NCI-H526 treated with DMSO at 0.1 percent for 48 hours (cell line): ENCODE data around the gene TGFB1.

Experiments
- DNase-seq: peaks from one replicate; lab custom pipeline; 2025; lab: John Stamatoyannopoulos, UW

Gene TGFB1

GRCh38 chr19:41341669-41342490 is 11.8 kb downstream of the TGFB1 start:
- no peak for DNase-seq

- DNase-seq, result no peak
These were observed 13.8 kb downstream of the TGFB1 start for GRCh38 chr19:41339936-41340335.

DNA sequence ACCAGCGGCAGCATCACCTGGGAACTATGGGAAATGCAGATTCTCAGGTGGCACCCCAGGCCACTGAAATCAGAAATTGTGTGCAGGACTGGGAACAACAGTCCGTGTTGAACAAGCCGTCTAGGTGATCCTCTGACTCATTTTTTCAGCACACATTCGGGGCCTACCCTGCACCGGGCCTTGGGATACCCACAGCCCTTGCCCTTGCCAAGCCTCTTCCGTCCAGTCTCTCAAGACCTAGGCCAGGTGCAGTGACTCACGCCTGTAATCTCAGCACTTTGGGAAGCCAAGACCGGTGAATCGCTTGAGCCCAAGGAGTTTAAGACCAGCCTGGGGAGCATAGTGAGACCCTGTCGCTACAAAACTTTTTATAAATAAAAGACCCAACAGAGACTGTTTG is 18.3 kb downstream of the TGFB1 start:
- no peak for DNase-seq

DNA sequence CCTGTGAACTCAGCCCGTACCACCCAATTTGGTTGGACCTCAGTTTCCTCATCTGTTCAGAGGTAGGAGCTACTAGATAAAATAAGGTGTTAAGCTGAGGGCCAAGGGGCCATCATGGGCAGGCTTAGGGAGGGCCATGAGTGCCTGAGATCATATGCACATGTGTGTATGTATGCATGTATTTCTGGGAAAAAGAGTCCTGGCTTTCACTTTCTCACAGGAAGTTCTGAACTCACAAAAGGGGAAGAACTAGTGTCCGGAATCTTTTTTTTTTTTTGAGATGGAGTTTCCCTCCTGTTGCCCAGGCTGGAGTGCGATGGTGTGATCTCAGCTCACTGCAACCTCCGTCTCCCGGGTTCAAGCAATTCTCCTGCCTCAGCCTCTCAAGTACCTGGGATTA is 18.9 kb downstream of the TGFB1 start:
- DNase-seq, result no peak

DNA sequence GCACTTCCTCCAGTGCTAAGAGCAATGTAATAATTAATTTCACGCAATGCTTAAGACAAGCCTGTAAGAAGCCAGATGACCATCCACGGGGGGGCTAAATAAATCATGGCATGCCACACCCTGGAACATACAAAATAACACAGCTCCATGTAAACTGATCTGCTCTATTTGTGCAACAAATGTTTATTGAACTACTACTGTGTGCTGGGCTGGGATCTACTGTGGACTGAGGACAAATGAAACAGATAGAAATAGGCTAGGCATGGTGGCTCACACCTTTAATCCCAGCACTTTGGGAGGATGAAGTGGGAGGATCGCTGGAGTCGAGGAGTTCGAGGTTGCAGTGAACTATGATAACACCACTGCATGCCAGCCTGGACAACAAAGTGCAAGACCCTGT is 21.3 kb downstream of the TGFB1 start:
- no peak for DNase-seq

DNA sequence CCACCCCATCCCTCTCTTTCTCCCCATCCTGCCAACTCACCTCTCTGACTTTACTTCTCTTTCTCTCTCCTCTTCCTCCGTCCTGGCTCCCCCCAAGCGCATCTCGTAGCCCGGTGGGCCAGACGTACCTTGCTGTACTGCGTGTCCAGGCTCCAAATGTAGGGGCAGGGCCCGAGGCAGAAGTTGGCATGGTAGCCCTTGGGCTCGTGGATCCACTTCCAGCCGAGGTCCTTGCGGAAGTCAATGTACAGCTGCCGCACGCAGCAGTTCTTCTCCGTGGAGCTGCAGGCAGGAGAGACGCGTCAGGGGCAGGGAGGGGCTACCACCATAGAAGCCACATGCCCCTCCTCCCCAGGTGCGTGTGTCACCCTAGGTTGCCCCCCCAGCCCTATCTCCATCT is 21.7 kb downstream of the TGFB1 start:
- no peak for DNase-seq

GRCh38 chr19:41330946-41331678 is 22.6 kb downstream of the TGFB1 start:
- DNase-seq, result no peak

- DNase-seq, result no peak
These were observed 23.2 kb downstream of the TGFB1 start for GRCh38 chr19:41330481-41330880.

- DNase-seq, result no peak
These were observed 24.9 kb downstream of the TGFB1 start for GRCh38 chr19:41328842-41329225.

DNA sequence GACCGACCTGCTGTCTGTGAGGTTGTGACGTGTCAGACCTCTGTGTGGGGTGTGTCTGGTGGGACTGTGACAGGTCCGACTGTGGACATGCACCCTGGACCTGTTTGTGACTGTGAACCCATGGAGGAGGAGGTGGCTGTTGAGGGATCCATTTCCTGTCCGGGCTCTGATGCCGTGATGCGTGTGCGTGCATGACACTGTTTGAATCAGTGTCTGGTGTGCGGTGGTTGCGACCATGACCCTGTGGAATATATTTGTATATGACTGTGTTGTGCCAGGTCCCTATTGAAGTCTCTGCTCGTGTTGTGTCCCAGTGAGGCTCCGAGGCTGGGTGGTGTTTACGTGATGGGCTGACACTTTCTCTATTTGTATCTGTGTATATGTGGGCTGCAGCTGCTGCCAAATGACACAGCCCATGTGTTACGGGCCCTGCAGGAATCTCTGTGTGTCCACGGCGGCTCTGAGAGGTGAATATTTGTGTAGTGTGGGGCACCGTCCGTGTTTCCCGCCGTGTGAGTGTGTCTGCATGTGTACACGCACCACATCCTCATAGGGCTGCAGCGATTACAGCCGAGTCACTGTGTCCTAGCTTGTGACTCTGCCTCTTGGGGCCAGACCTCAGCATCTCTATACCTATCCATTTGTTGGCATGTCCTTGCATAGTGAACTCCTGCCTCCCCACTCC is 25.4 kb downstream of the TGFB1 start:
- no peak for DNase-seq

DNA sequence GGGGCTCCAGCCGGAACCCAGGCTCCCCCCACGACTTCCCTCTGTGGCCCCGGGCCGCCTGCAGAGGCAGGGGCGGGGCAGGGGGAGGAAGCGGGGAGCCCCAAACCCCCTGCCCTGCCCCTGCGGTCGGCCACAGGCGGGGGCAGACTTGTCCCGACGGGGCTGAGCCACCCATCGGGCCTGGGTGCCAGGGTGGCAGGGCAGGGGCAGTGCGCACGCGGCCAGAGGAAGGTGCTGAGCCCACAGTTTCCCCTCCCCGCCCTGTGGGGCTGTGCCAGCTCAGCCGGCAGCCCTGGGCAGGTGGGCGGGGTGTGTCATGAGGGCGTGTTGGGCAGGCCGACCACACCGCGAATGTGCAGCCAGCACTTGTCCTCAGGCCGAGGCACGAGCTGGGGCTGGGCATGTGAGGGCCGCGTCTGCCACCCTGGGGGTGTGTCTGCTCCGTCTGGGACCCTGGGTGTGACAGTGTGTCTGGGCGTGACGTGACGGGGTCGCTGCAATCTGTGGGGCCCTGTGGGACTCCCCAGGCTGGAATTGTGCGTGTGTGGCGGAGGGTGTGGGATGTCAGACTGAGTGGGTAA is 26.1 kb downstream of the TGFB1 start:
- no peak for DNase-seq

- no peak for DNase-seq
These were observed 26.6 kb downstream of the TGFB1 start for GRCh38 chr19:41327076-41327575.

DNA sequence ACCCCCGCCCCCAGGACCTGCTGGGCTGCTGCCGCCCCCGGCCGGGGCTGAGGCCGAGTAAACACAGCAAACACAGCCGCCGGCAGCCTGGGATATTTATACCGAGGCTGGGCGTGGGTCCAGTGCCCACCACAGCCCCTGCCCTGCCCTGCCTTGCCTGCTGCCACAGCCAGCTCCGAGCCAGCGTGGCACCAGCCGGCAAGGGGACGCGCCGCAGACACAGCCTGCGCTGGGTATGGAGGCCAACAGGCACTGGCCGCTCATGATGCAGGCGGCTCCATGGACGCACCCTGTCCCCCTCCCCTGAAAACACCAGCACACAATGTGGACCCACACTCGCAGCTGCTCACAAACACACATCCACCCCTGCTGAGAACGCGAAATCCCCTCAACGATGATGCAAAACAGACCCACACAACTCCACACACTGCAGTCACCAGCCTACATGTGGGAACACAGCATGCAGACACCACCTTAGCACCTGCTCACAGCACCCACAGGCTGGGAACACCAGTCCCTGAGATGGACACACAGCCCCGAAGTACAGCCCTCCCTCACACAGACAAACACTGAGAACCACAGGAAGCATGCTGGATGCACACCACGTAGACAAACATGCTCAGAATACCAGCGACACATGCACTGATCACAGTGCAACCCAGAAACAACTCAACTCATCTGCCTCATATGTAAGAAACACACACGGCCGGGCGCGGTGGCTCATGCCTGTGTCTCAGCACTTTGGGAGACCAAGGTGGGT is 27.6 kb downstream of the TGFB1 start:
- no peak for DNase-seq

GRCh38 chr19:41325640-41325946 is 28.1 kb downstream of the TGFB1 start:
- no peak for DNase-seq

- no peak for DNase-seq
These were observed 28.6 kb downstream of the TGFB1 start for GRCh38 chr19:41324921-41325639.

DNA sequence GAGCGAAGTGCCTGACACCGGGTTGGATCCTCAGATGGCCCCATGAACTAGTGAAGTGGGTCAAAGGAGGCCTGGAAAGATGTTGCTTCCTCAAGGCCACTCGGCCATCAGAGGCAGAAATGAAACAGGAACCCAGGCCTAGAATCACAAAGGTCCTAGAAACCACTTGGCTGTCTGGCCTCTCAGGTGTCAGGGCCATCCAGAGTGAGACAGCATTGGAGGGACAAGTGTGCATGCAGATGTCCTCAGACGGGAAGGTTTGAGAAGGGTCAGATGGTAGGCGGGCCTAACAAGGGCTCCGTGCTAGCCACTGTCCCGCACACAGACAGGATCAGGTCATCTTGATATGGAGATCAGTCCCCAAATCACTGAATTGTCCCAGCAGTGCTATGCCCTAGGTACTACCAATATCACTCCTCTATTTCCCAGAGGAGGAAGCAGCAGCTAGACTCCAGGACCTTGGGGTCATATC is 29.5 kb downstream of the TGFB1 start:
- no peak for DNase-seq

- no peak for DNase-seq
These were observed 30.1 kb downstream of the TGFB1 start for GRCh38 chr19:41323430-41324125.

- DNase-seq, result no peak
These were observed 30.7 kb downstream of the TGFB1 start for GRCh38 chr19:41323023-41323422.

DNA sequence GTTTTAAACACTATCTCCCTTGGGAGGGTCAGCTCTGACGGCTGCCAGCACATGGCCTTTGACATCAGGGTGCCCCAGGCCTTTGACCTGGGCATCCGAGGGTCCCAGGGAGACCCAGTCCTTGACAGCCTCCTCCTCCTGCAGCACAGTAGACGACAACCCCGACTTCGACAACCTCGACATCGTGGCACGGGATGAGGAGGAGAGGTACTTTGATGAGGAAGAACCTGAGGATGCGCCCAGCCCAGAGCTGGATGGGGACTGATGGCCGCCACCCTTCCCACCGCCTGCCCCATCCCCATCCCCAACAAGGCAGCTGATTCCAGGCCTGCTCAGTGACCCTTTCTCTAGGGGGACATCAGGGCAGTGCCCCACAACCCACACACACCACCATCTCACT is 31.3 kb downstream of the TGFB1 start:
- no peak for DNase-seq

- DNase-seq, result no peak
These were observed 32.0 kb downstream of the TGFB1 start for GRCh38 chr19:41321600-41322270.
